Calu3 (cell line): Measurements from ENCODE around the gene MT1B. TPM values are rescaled to one million over a fixed set of nuclear protein-coding genes. Genes with fewer than 3 reads are reported as not detected.

ENCODE experiments used
- BruUV-seq: library from RNA; stranded (reverse); fragments of 400-500 nt; replicated peaks from 2 replicates; lab custom pipeline; 2021; lab: Mats Ljungman, UMichigan
- CTCF ChIA-PET: fragments of 300-600 bp; sonication (Branson Sonifier 250); formaldehyde crosslinking; loops from one replicate; lab custom pipeline; 2022; ENCODE audit warnings: antibody characterized with exemption; lab: Charles Lee
- DNase-seq: peaks from one replicate; pipeline ENCODE4 v3.0.0; 2022
- H3K27ac Mint-ChIP-seq: one replicate; pipeline ENCODE4 v1.8.0; 2022; ENCODE audit warnings: mixed read lengths; ENCODE audit not compliant: unreplicated experiment
- H3K27me3 Mint-ChIP-seq: one replicate; pipeline ENCODE4 v1.8.0; 2022; ENCODE audit warnings: mixed read lengths; ENCODE audit not compliant: unreplicated experiment
- H3K36me3 Mint-ChIP-seq: one replicate; pipeline ENCODE4 v1.8.0; 2022; ENCODE audit warnings: mild to moderate bottlenecking, moderate library complexity, mixed read lengths; ENCODE audit not compliant: insufficient read depth, unreplicated experiment
- H3K4me1 Mint-ChIP-seq: one replicate; pipeline ENCODE4 v1.8.0; 2022; ENCODE audit warnings: mild to moderate bottlenecking, low read depth, mixed read lengths; ENCODE audit not compliant: unreplicated experiment
- H3K4me3 Mint-ChIP-seq: one replicate; pipeline ENCODE4 v1.8.0; 2022; ENCODE audit warnings: mild to moderate bottlenecking, low read depth, moderate library complexity, mixed read lengths; ENCODE audit not compliant: unreplicated experiment
- H3K9me3 Mint-ChIP-seq: one replicate; pipeline ENCODE4 v1.8.0; 2022; ENCODE audit warnings: low read depth, mixed read lengths; ENCODE audit not compliant: unreplicated experiment
- intact Hi-C: fragments of 100-400 bp; cut with micrococcal nuclease; formaldehyde crosslinking; loops from one replicate; pipeline ENCODE4 v1.10.0; 2022; ENCODE audit not compliant: unreplicated experiment
- total RNA-seq: library from RNA; stranded (reverse); gene quantifications from 2 replicates; pipeline ENCODE4 v1.2.3, GENCODE V29; 2022
- TF ChIP-seq, protein P1 (sequence below): fragments of 200-600 bp; IDR thresholded peaks from one replicate; pipeline ENCODE4 v1.8.0; 2022; ENCODE audit warnings: antibody characterized with exemption; ENCODE audit not compliant: unreplicated experiment

The MT1B gene
- total RNA-seq, 1 experiment from 2014 or later, result not detected

- Mint-ChIP-seq H3K9me3 (no peaks in the 10 kb centered on the region), H3K27ac (peak overlapping the region; percentile 49), H3K4me3 (peak overlapping the region; percentile 80), H3K36me3 (peaks cover 18% of the 10 kb centered on the region), H3K4me1 (peaks cover 60% of the 10 kb centered on the region), H3K27me3 (no peaks in the 10 kb centered on the region)
- no peak for DNase-seq
- CTCF ChIA-PET, result interaction anchor here (0.7 to 1.1 kb wide), 2 partner anchors 10 to 97 kb away, joined by 3 read pairs; no protein-coding TSS in a partner anchor
- no TSS peak for BruUV-seq
- intact Hi-C loops, result no loop called here
- TF ChIP-seq, protein P1, sequence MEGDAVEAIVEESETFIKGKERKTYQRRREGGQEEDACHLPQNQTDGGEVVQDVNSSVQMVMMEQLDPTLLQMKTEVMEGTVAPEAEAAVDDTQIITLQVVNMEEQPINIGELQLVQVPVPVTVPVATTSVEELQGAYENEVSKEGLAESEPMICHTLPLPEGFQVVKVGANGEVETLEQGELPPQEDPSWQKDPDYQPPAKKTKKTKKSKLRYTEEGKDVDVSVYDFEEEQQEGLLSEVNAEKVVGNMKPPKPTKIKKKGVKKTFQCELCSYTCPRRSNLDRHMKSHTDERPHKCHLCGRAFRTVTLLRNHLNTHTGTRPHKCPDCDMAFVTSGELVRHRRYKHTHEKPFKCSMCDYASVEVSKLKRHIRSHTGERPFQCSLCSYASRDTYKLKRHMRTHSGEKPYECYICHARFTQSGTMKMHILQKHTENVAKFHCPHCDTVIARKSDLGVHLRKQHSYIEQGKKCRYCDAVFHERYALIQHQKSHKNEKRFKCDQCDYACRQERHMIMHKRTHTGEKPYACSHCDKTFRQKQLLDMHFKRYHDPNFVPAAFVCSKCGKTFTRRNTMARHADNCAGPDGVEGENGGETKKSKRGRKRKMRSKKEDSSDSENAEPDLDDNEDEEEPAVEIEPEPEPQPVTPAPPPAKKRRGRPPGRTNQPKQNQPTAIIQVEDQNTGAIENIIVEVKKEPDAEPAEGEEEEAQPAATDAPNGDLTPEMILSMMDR, result no peak
These were observed 41.0 kb upstream of the MT1B start for GRCh38 chr16:56610609-56611111.

GRCh38 chr16:56611281-56611833, 40.3 kb upstream of the MT1B start:
- Mint-ChIP-seq H3K4me1 (peaks cover 60% of the 10 kb centered on the region), H3K36me3 (peaks cover 18% of the 10 kb centered on the region), H3K9me3 (no peaks in the 10 kb centered on the region), H3K27ac (no peak overlapping the region), H3K4me3 (no peak overlapping the region), H3K27me3 (peaks cover 3% of the 10 kb centered on the region)
- no peak for DNase-seq
- TF ChIP-seq, protein P1, result no peak
- CTCF ChIA-PET, result interaction anchor here (0.7 to 1.0 kb wide), 2 partner anchors 10 to 91 kb away, joined by 3 to 7 read pairs; no protein-coding TSS in a partner anchor
- no TSS peak for BruUV-seq
- intact Hi-C loops, result no loop called here

- Mint-ChIP-seq H3K27ac (no peak overlapping the region), H3K4me3 (no peak overlapping the region), H3K36me3 (peaks cover 9% of the 10 kb centered on the region), H3K27me3 (peaks cover 26% of the 10 kb centered on the region), H3K4me1 (peaks cover 50% of the 10 kb centered on the region), H3K9me3 (no peaks in the 10 kb centered on the region)
- intact Hi-C loops, result no loop called here
- CTCF ChIA-PET, result interaction anchor here (0.6 kb wide), 1 partner anchor 321 kb away, joined by 3 read pairs; no protein-coding TSS in a partner anchor
- TF ChIP-seq, protein P1, result no peak
- DNase-seq, result no peak
- no TSS peak for BruUV-seq
These were observed 38.0 kb upstream of the MT1B start for GRCh38 chr16:56613706-56614105.

DNA sequence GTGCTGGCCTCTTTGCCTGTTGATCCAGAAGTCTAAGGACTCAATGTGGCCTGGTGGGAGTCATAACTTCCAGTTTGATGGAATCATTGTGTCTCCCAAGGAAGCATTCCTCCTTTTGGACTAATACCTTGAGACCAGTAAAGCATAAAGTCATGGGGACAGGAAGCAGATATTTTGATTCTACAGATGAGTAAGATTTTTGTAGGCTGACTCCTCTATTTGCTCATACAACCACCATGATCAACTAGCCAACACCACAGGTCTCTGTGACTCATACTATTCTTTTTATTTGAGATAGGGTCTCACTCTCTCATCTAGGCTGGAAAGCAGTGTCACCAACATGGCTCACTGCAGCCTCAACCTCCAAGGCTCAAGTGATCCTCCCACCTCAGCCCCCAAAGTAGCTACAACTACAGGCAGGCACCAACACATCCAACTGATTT, 37.1 kb upstream of the MT1B start:
- H3K27me3 Mint-ChIP-seq, result peaks cover 35% of the 10 kb centered on the region
- peaks cover 41% of the 10 kb centered on the region for H3K4me1 Mint-ChIP-seq
- intact Hi-C loops, result no loop called here
- no peak overlapping the region for H3K27ac Mint-ChIP-seq
- H3K36me3 Mint-ChIP-seq, result peaks cover under 1% of the 10 kb centered on the region
- TF ChIP-seq, protein P1, result no peak
- no TSS peak for BruUV-seq
- H3K4me3 Mint-ChIP-seq, result no peak overlapping the region
- no peak for DNase-seq
- CTCF ChIA-PET, result interaction anchor here (0.6 kb wide), 1 partner anchor 320 kb away, joined by 3 read pairs; no protein-coding TSS in a partner anchor
- no peaks in the 10 kb centered on the region for H3K9me3 Mint-ChIP-seq
